H1 (cell line): ENCODE measurements around the gene ZNF674. TPM values are rescaled to one million over a fixed set of nuclear protein-coding genes. Genes with fewer than 3 reads are reported as not detected.

ENCODE experiments used
- CTCF ChIA-PET: fragments of 300-600 bp; sonication (Branson Sonifier 250); formaldehyde crosslinking; loops from one replicate; lab custom pipeline; 2021; ENCODE audit not compliant: partially characterized antibody; lab: Charles Lee
- POLR2A ChIA-PET: fragments of 300-600 bp; sonication (Branson Sonifier 250); formaldehyde crosslinking; loops from one replicate; lab custom pipeline; 2021; ENCODE audit warnings: inconsistent platforms; ENCODE audit not compliant: partially characterized antibody; lab: Charles Lee
- DNase-seq, 2 experiments: peaks; one replicate each; pipeline versions ENCODE4 v3.0.0 to v3.0.0-alpha.2; 2010 to 2022; ENCODE audit warnings: low spot score in 2 of 2, low read depth in 1 of 2, mixed read lengths in 1 of 2
- FAIRE-seq: peaks from 2 replicates; lab custom pipeline; 2011; peaks lifted over from hg19 to GRCh38; lab: Jason Lieb, UNC
- H2AFZ ChIP-seq: 2 replicates; pipeline ENCODE4 v1.8.1; 2012; ENCODE audit warnings: low read length, inconsistent platforms
- H2AK5ac ChIP-seq: 2 replicates; pipeline ENCODE4 v1.6.1; 2013; ENCODE audit warnings: low read depth, low read length
- H2BK120ac ChIP-seq: replicated peaks from 2 replicates; pipeline ENCODE3; 2013; ENCODE audit warnings: low read depth, low read length, inconsistent platforms
- H2BK12ac ChIP-seq: 2 replicates; pipeline ENCODE4 v1.6.1; 2013; ENCODE audit warnings: low read depth, low read length
- H2BK15ac ChIP-seq: 2 replicates; pipeline ENCODE4 v1.6.1; 2013; ENCODE audit warnings: low read length
- H2BK20ac ChIP-seq: 2 replicates; pipeline ENCODE4 v1.6.1; 2013; ENCODE audit warnings: low read length
- H2BK5ac ChIP-seq: 2 replicates; pipeline ENCODE4 v1.6.1; 2013; ENCODE audit warnings: low read depth, low read length
- H3K14ac ChIP-seq: 2 replicates; pipeline ENCODE4 v1.6.1; 2013; ENCODE audit warnings: inconsistent platforms; ENCODE audit not compliant: insufficient read length
- H3K18ac ChIP-seq: 2 replicates; pipeline ENCODE4 v1.6.1; 2013; ENCODE audit warnings: low read length; ENCODE audit errors: extremely low read depth
- H3K23ac ChIP-seq: 2 replicates; pipeline ENCODE4 v1.6.1; 2013; ENCODE audit warnings: inconsistent platforms; ENCODE audit not compliant: insufficient read length
- H3K23me2 ChIP-seq: 2 replicates; pipeline ENCODE4 v1.6.1; 2013; ENCODE audit warnings: low read depth, low read length
- H3K27ac ChIP-seq: 2 replicates; pipeline ENCODE4 v1.6.1; 2011; ENCODE audit warnings: low read depth, low read length, inconsistent platforms
- H3K27me3 ChIP-seq, 4 experiments: replicated peaks in 1 of 4; 1 replicate in 1 of 4; 2 replicates in 3 of 4; pipeline versions ENCODE4 v1.6.1 to v1.8.1; 2011 to 2013; ENCODE audit warnings: low read length in 3 of 4, mild to moderate bottlenecking in 3 of 4, inconsistent platforms in 2 of 4, mixed read lengths in 2 of 4, moderate library complexity in 1 of 4; ENCODE audit not compliant: control insufficient read depth in 3 of 4, insufficient read depth in 3 of 4; ENCODE audit errors: extremely low read depth in 1 of 4
- H3K36me3 ChIP-seq, 4 experiments: 2 replicates each; pipeline versions ENCODE4 v1.6.1 to v1.8.1; 2011 to 2013; ENCODE audit warnings: mild to moderate bottlenecking in 4 of 4, low read length in 3 of 4, moderate library complexity in 2 of 4, control low read depth in 1 of 4, inconsistent platforms in 1 of 4; ENCODE audit not compliant: insufficient read depth in 4 of 4, control insufficient read depth in 2 of 4
- H3K4ac ChIP-seq: replicated peaks from 2 replicates; pipeline ENCODE3; 2013; ENCODE audit warnings: low read length, low read depth, mixed read lengths, inconsistent platforms; ENCODE audit not compliant: insufficient read length
- H3K4me1 ChIP-seq, 4 experiments: replicated peaks in 1 of 4; 1 replicate in 1 of 4; 2 replicates in 3 of 4; pipeline versions ENCODE4 v1.6.1 to v1.8.1; 2011 to 2013; ENCODE audit warnings: low read length in 3 of 4, inconsistent platforms in 2 of 4, mixed read lengths in 1 of 4; ENCODE audit not compliant: insufficient read depth in 4 of 4, control insufficient read depth in 3 of 4
- H3K4me2 ChIP-seq, 2 experiments: 2 replicates each; pipeline versions ENCODE4 v1.6.1 to v1.8.1; 2011 to 2013; ENCODE audit warnings: low read depth in 2 of 2, low read length in 2 of 2, control low read depth in 1 of 2, inconsistent platforms in 1 of 2, mild to moderate bottlenecking in 1 of 2; ENCODE audit not compliant: insufficient read depth in 1 of 2
- H3K4me3 ChIP-seq, 4 experiments: fragments of 200-600, 300-600 bp in 1 of 4; sonication (generic), shearing (Covaris generic), sonication (Bioruptor Twin) in 1 of 4; 2 replicates each; pipeline versions ENCODE4 v1.5.1 to v1.8.1; 2011 to 2016; ENCODE audit warnings: low read length in 4 of 4, low read depth in 3 of 4, control low read depth in 2 of 4, inconsistent platforms in 2 of 4, mild to moderate bottlenecking in 2 of 4, mixed read lengths in 1 of 4, moderate library complexity in 1 of 4; ENCODE audit not compliant: insufficient read depth in 2 of 4; ENCODE audit errors: extremely low read depth in 1 of 4
- H3K56ac ChIP-seq: replicated peaks from 2 replicates; pipeline ENCODE3; 2013; ENCODE audit warnings: low read depth, mild to moderate bottlenecking, mixed read lengths, low read length, inconsistent platforms; ENCODE audit not compliant: insufficient read length
- H3K79me1 ChIP-seq: 2 replicates; pipeline ENCODE4 v1.6.1; 2013; ENCODE audit warnings: low read depth, low read length, control low read depth
- H3K79me2 ChIP-seq, 2 experiments: 2 replicates each; pipeline versions ENCODE4 v1.6.1 to v1.8.1; 2012 to 2013; ENCODE audit warnings: low read length in 2 of 2, mild to moderate bottlenecking in 2 of 2, inconsistent platforms in 1 of 2; ENCODE audit not compliant: insufficient read depth in 2 of 2, control insufficient read depth in 1 of 2
- H3K9ac ChIP-seq, 4 experiments: replicated peaks in 1 of 4; 1 replicate in 1 of 4; 2 replicates in 3 of 4; pipeline versions ENCODE4 v1.6.1 to v1.8.1; 2011 to 2013; ENCODE audit warnings: low read depth in 3 of 4, low read length in 3 of 4, control low read depth in 2 of 4, mild to moderate bottlenecking in 2 of 4, moderate library complexity in 2 of 4, inconsistent platforms in 1 of 4; ENCODE audit errors: extremely low read depth in 1 of 4
- H3K9me3 ChIP-seq, 2 experiments: 2 replicates each; pipeline versions ENCODE4 v1.6.1 to v1.8.1; 2012 to 2013; ENCODE audit warnings: mild to moderate bottlenecking in 2 of 2, moderate library complexity in 2 of 2, control low read depth in 1 of 2, inconsistent platforms in 1 of 2, low read depth in 1 of 2, low read length in 1 of 2, mixed read lengths in 1 of 2; ENCODE audit not compliant: insufficient read depth in 2 of 2
- H4K20me1 ChIP-seq, 2 experiments: replicated peaks in 1 of 2; 2 replicates each; pipeline versions ENCODE3 to v1.8.1; 2011 to 2013; ENCODE audit warnings: inconsistent platforms in 2 of 2, low read length in 2 of 2, mild to moderate bottlenecking in 1 of 2; ENCODE audit not compliant: insufficient read depth in 2 of 2, control insufficient read depth in 1 of 2
- H4K5ac ChIP-seq: 2 replicates; pipeline ENCODE4 v1.6.1; 2013; ENCODE audit warnings: low read length, low read depth, mixed read lengths, inconsistent platforms; ENCODE audit not compliant: insufficient read length
- H4K8ac ChIP-seq: 2 replicates; pipeline ENCODE4 v1.8.0; 2013; ENCODE audit warnings: mild to moderate bottlenecking, moderate library complexity, low read length, inconsistent platforms; ENCODE audit not compliant: insufficient read depth; ENCODE audit errors: extremely low read depth
- H4K91ac ChIP-seq: replicated peaks from 2 replicates; pipeline ENCODE3; 2013; ENCODE audit warnings: low read length, mixed read lengths, inconsistent platforms; ENCODE audit not compliant: insufficient read length
- CHD2 ChIP-seq: IDR thresholded peaks from 2 replicates; pipeline ENCODE4 v1.6.1; 2012; ENCODE audit warnings: low read length, improper control_type of control experiment
- CTCF ChIP-seq, 3 experiments: IDR thresholded peaks; 1 replicate in 2 of 3; 2 replicates in 1 of 3; pipeline versions ENCODE4 v1.5.1 to v1.6.1; 2011; ENCODE audit warnings: low read length in 3 of 3, mild to moderate bottlenecking in 3 of 3, inconsistent platforms in 2 of 3, low read depth in 1 of 3, moderate library complexity in 1 of 3; ENCODE audit not compliant: insufficient read depth in 1 of 3; ENCODE audit errors: control extremely low read depth in 1 of 3
- JUN ChIP-seq: IDR thresholded peaks from 2 replicates; pipeline ENCODE4 v1.6.1; 2011; ENCODE audit warnings: low read depth, mild to moderate bottlenecking, improper control_type of control experiment, low read length
- KDM1A ChIP-seq: fragments of 200-600, 300-600 bp; sonication (generic); IDR thresholded peaks from 2 replicates; pipeline ENCODE4 v1.7.1; 2016; ENCODE audit warnings: mild to moderate bottlenecking, low read length, borderline replicate concordance
- PHF8 ChIP-seq: fragments of 200-600 bp; sonication (generic); conservative IDR thresholded peaks from 2 replicates; pipeline ENCODE4 v1.7.1; 2012; ENCODE audit warnings: low read depth, mild to moderate bottlenecking, inconsistent platforms, low read length, moderate library complexity
- POLR2A ChIP-seq, 2 experiments: IDR thresholded peaks; 1 replicate in 1 of 2; 2 replicates in 1 of 2; pipeline ENCODE4 v1.6.1; 2011; ENCODE audit warnings: low read depth in 2 of 2, low read length in 2 of 2, mild to moderate bottlenecking in 2 of 2; ENCODE audit errors: control extremely low read depth in 1 of 2
- SIN3A ChIP-seq, 2 experiments: IDR thresholded peaks in 1 of 2; conservative IDR thresholded peaks in 1 of 2; 2 replicates each; pipeline ENCODE4 v1.6.1; 2011 to 2012; ENCODE audit warnings: low read length in 2 of 2, improper control_type of control experiment in 1 of 2, low read depth in 1 of 2, mild to moderate bottlenecking in 1 of 2
- SIX5 ChIP-seq: IDR thresholded peaks from 2 replicates; pipeline ENCODE4 v1.6.1; 2011; ENCODE audit warnings: mild to moderate bottlenecking, low read depth, low read length
- SRF ChIP-seq: IDR thresholded peaks from 2 replicates; pipeline ENCODE4 v1.6.1; 2011; ENCODE audit warnings: mild to moderate bottlenecking, low read depth, low read length, moderate library complexity
- USF2 ChIP-seq: IDR thresholded peaks from 2 replicates; pipeline ENCODE4 v1.6.1; 2011; ENCODE audit warnings: low read length, improper control_type of control experiment
- WGBS, 2 experiments: shearing (Covaris generic) in 1 of 2; methylation state at CpG; one replicate each; pipeline versions ENCODE4 v1.1.6 to v1.1.7; 2013 to 2015; ENCODE audit warnings: low lambda C conversion rate in 2 of 2, mixed read lengths in 2 of 2, inconsistent platforms in 1 of 2, low coverage in 1 of 2, missing lambda C conversion rate in 1 of 2; ENCODE audit not compliant: insufficient replicate concordance in 2 of 2, insufficient coverage in 1 of 2, insufficient read length in 1 of 2; ENCODE audit errors: extremely low coverage in 1 of 2, missing lambda C conversion rate in 1 of 2; 5-methylcytosine and 5-hydroxymethylcytosine counted together
- polyA plus RNA-seq, 7 experiments: library from polyadenylated mRNA; depleted of rRNA in 3 of 7; stranded (reverse) in 5 of 7; unstranded in 2 of 7; fragments of >200 nt in 5 of 7; fragments of 200-250 nt in 2 of 7; gene quantifications; 1 replicate in 5 of 7; 2 replicates in 1 of 7; 4 replicates in 1 of 7; pipeline versions ENCODE4 v1.2.1 to v1.2.3, GENCODE V29; 2011 to 2013; ENCODE audit warnings: missing spikeins in 2 of 7, mixed read lengths in 2 of 7
- total RNA-seq: library from RNA; stranded (reverse); fragmentation: NEBNext Ultra II Directional; extraction: Animal tissue kit (Norgen Biotek cat#: 25700); gene quantifications from 2 replicates; pipeline ENCODE4 v1.2.1, GENCODE V29; 2021

ZNF674 gene
- total and polyA plus RNA-seq, 2 of the 8 experiments (the other 6 are each of a cell fraction or from before 2014, with no cell fraction given) = 2.0 to 7.4 TPM

GRCh38 chrX:46580613-46581012 lies 35.4 kb upstream of the ZNF674 start:
- Histone ChIP-seq H2BK12ac (no peak overlapping the region), H3K23me2 (no peaks in the 10 kb centered on the region; the same call in 1 of the 2 replicates), H3K56ac (no peak overlapping the region), H4K20me1 (peaks cover 0 to 8% of the 10 kb centered on the region in 2 experiments), H3K4me3 (no peak overlapping the region), H3K36me3 (no peaks in the 10 kb centered on the region; a peak in 1 of 8 replicates), H3K4me1 (peaks cover 0 to 16% (median 3%) of the 10 kb centered on the region in 4 experiments; a peak in 3 of 7 replicates), H3K18ac (no peak overlapping the region), H2AK5ac (no peak overlapping the region), H3K14ac (no peak overlapping the region), H3K4ac (no peak overlapping the region), H2AFZ (no peak overlapping the region), H3K79me2 (peaks cover 0 to 67% of the 10 kb centered on the region in 2 experiments; a peak in 2 of 4 replicates), H3K79me1 (no peaks in the 10 kb centered on the region), H3K4me2 (no peak overlapping the region), H3K27me3 (no peaks in the 10 kb centered on the region), H4K8ac (no peak overlapping the region), H3K9ac (no peak overlapping the region), H4K91ac (no peak overlapping the region), H4K5ac (no peak overlapping the region), H2BK20ac (no peak overlapping the region), H3K27ac (no peak overlapping the region), H2BK120ac (no peak overlapping the region), H2BK5ac (no peak overlapping the region), H2BK15ac (no peak overlapping the region), H3K9me3 (no peaks in the 10 kb centered on the region), H3K23ac (no peak overlapping the region)
- FAIRE-seq (no peak), DNase-seq (no peak)
- ChIA-PET CTCF (interaction anchor here (0.7 to 1.0 kb wide), 3 partner anchors 57 to 105 kb away, joined by 3 read pairs; no protein-coding TSS in a partner anchor), POLR2A (interaction anchor here (0.9 kb wide), 1 partner anchor 12 kb away, joined by 4 read pairs; no protein-coding TSS in a partner anchor)
- 90% methylated on average over 6 of the region's 6 CpGs; no CpG with 5 or more reads in 1 of the 2 experiments for WGBS, 2 experiments
- TF ChIP-seq CHD2 = no peak
- TF ChIP-seq POLR2A (IDR thresholded peaks at IDR 0.05; ENCODE audit: control extremely low read depth in 1 of 2, low read depth in 2 of 2, low read length in 2 of 2) = no peak
- no peak for TF ChIP-seq JUN
- no peak for TF ChIP-seq SIX5
- no peak for TF ChIP-seq SIN3A (conservative IDR thresholded peaks at IDR 0.05 in 1 of 2, IDR thresholded peaks at IDR 0.05 in 1 of 2; ENCODE audit: low read depth in 1 of 2, low read length in 2 of 2)
- TF ChIP-seq SRF = no peak
- TF ChIP-seq PHF8 = no peak
- no peak for TF ChIP-seq CTCF (IDR thresholded peaks at IDR 0.05; ENCODE audit: control extremely low read depth in 1 of 3, insufficient read depth in 1 of 3, low read depth in 1 of 3, low read length in 3 of 3)
- TF ChIP-seq USF2 = no peak
- TF ChIP-seq KDM1A = no peak
